Measurements from ENCODE around the gene SPATA1.
A peak's percentile ranks its signal among the peaks of the same experiment; 100 is the strongest.

The SPATA1 gene, protein sequence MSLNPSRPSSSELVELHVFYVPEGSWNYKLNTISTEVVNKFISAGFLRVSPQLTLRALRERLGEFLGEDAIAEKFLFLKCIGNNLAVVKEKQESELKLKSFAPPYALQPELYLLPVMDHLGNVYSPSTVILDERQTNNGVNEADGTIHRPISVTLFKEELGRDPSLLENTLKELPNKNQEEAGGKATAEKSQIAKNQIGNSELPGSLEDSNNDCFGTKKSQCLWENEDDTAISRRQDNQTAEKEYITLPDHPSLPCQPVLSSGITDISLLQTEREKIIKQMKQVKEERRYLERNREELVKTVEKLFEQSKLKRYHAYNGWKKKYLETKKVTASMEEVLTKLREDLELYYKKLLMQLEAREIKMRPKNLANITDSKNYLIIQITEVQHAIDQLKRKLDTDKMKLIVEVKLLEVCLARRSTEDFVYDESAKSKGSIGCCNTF

GRCh38 chr1:84506002-84506728 lies at the start of gene SPATA1, which contains the start of gene GNG5:
Gene SPATA1 (plus strand): TSS chr1:84506386. CDS start chr1:84516360, 9,974 bp downstream.
Gene GNG5 (minus strand): TSS chr1:84506581. CDS start chr1:84506091, 490 bp downstream.
- TF ChIP-seq CTCF (IDR thresholded peaks at IDR 0.05; ENCODE audit: insufficient read depth, low read length, missing control alignments), result no peak
- peak; percentile 56 for DNase-seq (ENCODE audit: low read depth, low spot score)
- CTCF ChIA-PET, result interaction anchor here (0.6 to 1.5 kb wide), 9 partner anchors 14 to 247 kb away, joined by 3 to 11 read pairs (median 3); partner anchors contain the start of gene CTBS
- POLR2A ChIA-PET, result interaction anchor here (0.6 to 2.0 kb wide), 14 partner anchors 10 to 346 kb away, joined by 3 to 19 read pairs (median 4); partner anchors contain the start of genes CTBS and SSX2IP
- H3K4me3 ChIP-seq (ENCODE audit: low read depth, low read length), result peak within 1 kb of the TSS; percentile 92

- ChIA-PET CTCF (interaction anchor here (0.7 to 1.3 kb wide), 3 partner anchors 28 to 289 kb away, joined by 3 to 4 read pairs (median 3); no protein-coding TSS in a partner anchor), POLR2A (no interaction called here)
- no peak for DNase-seq (ENCODE audit: low read depth, low spot score)
Measured at GRCh38 chr1:84462118-84462517, 44.1 kb upstream of the SPATA1 start.

DNA sequence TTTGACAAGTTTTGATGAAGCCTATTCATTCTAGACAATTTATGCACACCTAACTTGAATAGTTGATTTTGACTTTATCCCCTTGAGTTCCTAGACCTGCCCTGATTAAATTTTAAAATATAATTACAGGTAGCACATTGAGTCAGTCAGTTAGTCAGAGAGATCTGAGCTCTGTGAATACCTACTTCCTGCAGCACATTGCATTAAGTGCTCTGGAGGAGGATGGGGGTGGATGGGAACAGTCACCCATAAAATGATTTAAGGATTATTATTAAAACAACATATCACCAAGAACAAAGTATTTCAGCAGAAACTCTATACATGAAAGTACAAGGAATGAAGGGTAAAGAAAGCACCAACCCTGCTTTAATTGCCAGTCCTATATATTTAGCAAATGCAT lies 38.9 kb upstream of the SPATA1 start:
- no peak for DNase-seq (ENCODE audit: low read depth, low spot score)
- CTCF ChIA-PET, result interaction anchor here (1.3 kb wide), 1 partner anchor 25 kb away, joined by 4 read pairs; no protein-coding TSS in a partner anchor
- H3K4me3 ChIP-seq (ENCODE audit: low read depth, low read length), result no peak overlapping the region
- no peak for TF ChIP-seq CTCF (IDR thresholded peaks at IDR 0.05; ENCODE audit: insufficient read depth, low read length, missing control alignments)
- POLR2A ChIA-PET, result no interaction called here

More at GRCh38 chr1:84462118-84462517, 44.1 kb upstream of the SPATA1 start:
- no peak for TF ChIP-seq CTCF (IDR thresholded peaks at IDR 0.05; ENCODE audit: insufficient read depth, low read length, missing control alignments)
- no peak overlapping the region for H3K4me3 ChIP-seq (ENCODE audit: low read depth, low read length)

GRCh38 chr1:84476225-84476624 lies 30.0 kb upstream of the SPATA1 start:
- no peak for DNase-seq (ENCODE audit: low read depth, low spot score)
- CTCF ChIA-PET, result no interaction called here
- POLR2A ChIA-PET, result no interaction called here
- no peak for TF ChIP-seq CTCF (IDR thresholded peaks at IDR 0.05; ENCODE audit: insufficient read depth, low read length, missing control alignments)
- H3K4me3 ChIP-seq (ENCODE audit: low read depth, low read length), result no peak overlapping the region

- POLR2A ChIA-PET, result interaction anchor here (1.6 to 1.8 kb wide), 3 partner anchors 23 to 120 kb away, joined by 4 to 9 read pairs (median 6); partner anchors contain the start of genes GNG5 and SPATA1
- peak; percentile 17 for DNase-seq (ENCODE audit: low read depth, low spot score)
- CTCF ChIA-PET, result interaction anchor here (0.8 to 3.1 kb wide), 9 partner anchors 8 to 338 kb away, joined by 3 to 17 read pairs (median 3); partner anchors contain the start of gene CTBS
- TF ChIP-seq CTCF (IDR thresholded peaks at IDR 0.05; ENCODE audit: insufficient read depth, low read length, missing control alignments), result no peak
- peak within 1 kb of the TSS; percentile 81 for H3K4me3 ChIP-seq (ENCODE audit: low read depth, low read length)
Measured at GRCh38 chr1:84478876-84479868, 27.0 kb upstream of the SPATA1 start, which contains the start of gene RPF1. Gene RPF1 (plus strand): TSS chr1:84479266. CDS start chr1:84479282, 16 bp downstream.

Data from AG04449 (cell line).